Measurements from ENCODE around the gene DNAJC18.
"Not testable (repeated sequence)": the region's sequence is repeated elsewhere in the genome, so short reads cannot be mapped to it uniquely, and the experiment has no call there.

DNAJC18 gene

GRCh38 chr5:139439013-139439903 lies at the start of gene DNAJC18:
Gene DNAJC18 (minus strand): TSS chr5:139439525. CDS start chr5:139439445, 80 bp downstream.
- DNase-seq (ENCODE audit: low read depth in 2 of 2) = peak; percentile 89 to 95
- no peak for TF ChIP-seq CTCF (IDR thresholded peaks at IDR 0.05; ENCODE audit: low read depth, low read length)
- H3K4me3 ChIP-seq (replicated peaks in 1 of 2; ENCODE audit: low read depth in 2 of 2, low read length in 2 of 2) = peak within 1 kb of the TSS; percentile 93 to 95

- no peak for DNase-seq (ENCODE audit: low read depth in 2 of 2)
- no peak overlapping the region for H3K4me3 ChIP-seq (replicated peaks in 1 of 2; ENCODE audit: low read depth in 2 of 2, low read length in 2 of 2)
- no peak for TF ChIP-seq CTCF (IDR thresholded peaks at IDR 0.05; ENCODE audit: low read depth, low read length)
Measured at GRCh38 chr5:139488260-139488659, 48.9 kb upstream of the DNAJC18 start.

- no peak for DNase-seq (ENCODE audit: low read depth in 2 of 2)
- no peak for TF ChIP-seq CTCF (IDR thresholded peaks at IDR 0.05; ENCODE audit: low read depth, low read length)
- H3K4me3 ChIP-seq (replicated peaks in 1 of 2; ENCODE audit: low read depth in 2 of 2, low read length in 2 of 2) = no peak overlapping the region
Measured at GRCh38 chr5:139486201-139486600, 46.9 kb upstream of the DNAJC18 start.

- peak overlapping the region in 1 of 2 donors; percentile 66 for H3K4me3 ChIP-seq (replicated peaks in 1 of 2; ENCODE audit: low read depth in 2 of 2, low read length in 2 of 2)
- DNase-seq (ENCODE audit: low read depth in 2 of 2) = not testable (repeated sequence)
Measured at GRCh38 chr5:139482890-139483208, 43.5 kb upstream of the DNAJC18 start.

- DNase-seq (ENCODE audit: low read depth in 2 of 2) = peak; percentile 98 to 99
- peak within 1 kb of the TSS; percentile 57 to 66 for H3K4me3 ChIP-seq (replicated peaks in 1 of 2; ENCODE audit: low read depth in 2 of 2, low read length in 2 of 2)
- TF ChIP-seq CTCF (IDR thresholded peaks at IDR 0.05; ENCODE audit: low read depth, low read length) = no peak
Measured at GRCh38 chr5:139482050-139482889, 42.9 kb upstream of the DNAJC18 start, which contains the start of gene STING1. Gene STING1 (minus strand): TSS chr5:139482758. CDS start chr5:139481704, 1,054 bp downstream.

GRCh38 chr5:139481580-139482049 lies 42.3 kb upstream of the DNAJC18 start:
- peak; percentile 58 to 67 for DNase-seq (ENCODE audit: low read depth in 2 of 2)
- TF ChIP-seq CTCF (IDR thresholded peaks at IDR 0.05; ENCODE audit: low read depth, low read length) = peak; percentile 39
- H3K4me3 ChIP-seq (replicated peaks in 1 of 2; ENCODE audit: low read depth in 2 of 2, low read length in 2 of 2) = peak overlapping the region; percentile 57 to 66

- H3K4me3 ChIP-seq (replicated peaks in 1 of 2; ENCODE audit: low read depth in 2 of 2, low read length in 2 of 2) = peak overlapping the region; percentile 57 to 66
- peak; percentile 33 to 71 for DNase-seq (ENCODE audit: low read depth in 2 of 2)
- no peak for TF ChIP-seq CTCF (IDR thresholded peaks at IDR 0.05; ENCODE audit: low read depth, low read length)
Measured at GRCh38 chr5:139481122-139481533, 41.8 kb upstream of the DNAJC18 start.

- not testable (repeated sequence) for DNase-seq (ENCODE audit: low read depth in 2 of 2); H3K4me3 ChIP-seq (replicated peaks in 1 of 2; ENCODE audit: low read depth in 2 of 2, low read length in 2 of 2)
Measured at GRCh38 chr5:139479729-139480128, 40.4 kb upstream of the DNAJC18 start.

GRCh38 chr5:139478657-139479423 lies 39.5 kb upstream of the DNAJC18 start:
- not testable (repeated sequence) for H3K4me3 ChIP-seq (replicated peaks in 1 of 2; ENCODE audit: low read depth in 2 of 2, low read length in 2 of 2); DNase-seq (ENCODE audit: low read depth in 2 of 2)
